HG03442 (cell line): ENCODE results near the gene TFAP2C.
"Not testable (repeated sequence)": the region's sequence is repeated elsewhere in the genome, so short reads cannot be mapped to it uniquely, and the experiment has no call there.

Source experiments
- ATAC-seq: cut with Tn5 transposase; IDR thresholded peaks from one replicate; pipeline ENCODE4 v1.9.1; 2021; ENCODE audit warnings: mild to moderate bottlenecking, moderate library complexity; ENCODE audit not compliant: unreplicated experiment

Gene TFAP2C

DNA sequence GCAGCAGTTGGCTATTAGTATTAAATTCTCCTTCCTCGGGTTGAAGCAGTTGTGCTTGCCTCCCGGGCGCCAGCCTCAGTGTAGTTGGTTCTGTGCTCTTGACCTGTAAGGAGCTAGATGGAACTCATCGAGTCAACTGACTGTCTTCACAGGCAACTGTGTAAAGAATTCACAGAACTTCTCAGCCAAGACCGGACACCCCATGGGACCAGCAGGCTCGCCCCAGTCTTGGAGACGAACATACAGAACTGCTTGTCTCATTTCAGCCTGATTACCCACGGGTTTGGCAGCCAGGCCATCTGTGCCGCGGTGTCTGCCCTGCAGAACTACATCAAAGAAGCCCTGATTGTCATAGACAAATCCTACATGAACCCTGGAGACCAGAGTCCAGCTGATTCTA, 8.5 kb downstream of the TFAP2C start:
- ATAC-seq: no peak

DNA sequence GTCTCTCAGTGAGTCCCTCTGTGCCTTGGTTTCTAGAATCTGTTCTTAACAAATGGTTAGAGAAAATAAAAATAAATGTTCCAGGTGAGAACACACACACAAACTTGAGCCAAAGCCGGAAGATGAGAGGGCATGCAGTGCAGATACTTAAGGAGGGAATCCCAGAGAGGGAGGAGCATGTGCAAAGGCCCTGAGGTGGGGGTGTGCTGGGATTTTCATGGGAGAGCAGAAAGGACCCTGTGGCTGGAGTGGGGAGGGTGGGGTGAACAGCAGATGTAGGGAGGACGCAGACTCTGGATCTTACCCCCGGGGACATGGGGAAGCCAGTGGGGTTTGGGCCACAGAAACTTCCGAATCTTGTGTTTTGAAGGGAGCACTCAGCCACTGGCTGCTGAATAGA, 17.5 kb downstream of the TFAP2C start:
- ATAC-seq: no peak

DNA sequence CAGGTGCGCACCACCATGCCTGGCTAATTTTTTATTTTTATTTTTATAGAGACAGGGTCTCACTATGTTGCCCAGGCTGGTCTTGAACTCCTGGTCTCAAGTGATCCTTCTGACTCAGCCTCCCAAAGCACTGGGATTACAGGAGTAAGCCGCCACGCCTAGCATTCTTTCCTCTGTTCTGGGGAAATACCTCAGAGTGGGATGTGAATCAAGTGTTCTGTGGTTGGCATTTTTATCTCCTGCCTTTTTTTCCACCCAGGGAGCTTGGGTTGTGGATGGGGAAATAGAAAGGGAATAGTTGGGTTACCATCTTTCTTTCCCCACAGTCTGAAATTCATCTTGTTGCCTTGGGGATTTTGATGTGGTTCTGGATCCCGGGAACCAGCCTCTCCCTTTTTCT, 24.1 kb downstream of the TFAP2C start:
- ATAC-seq: no peak

DNA sequence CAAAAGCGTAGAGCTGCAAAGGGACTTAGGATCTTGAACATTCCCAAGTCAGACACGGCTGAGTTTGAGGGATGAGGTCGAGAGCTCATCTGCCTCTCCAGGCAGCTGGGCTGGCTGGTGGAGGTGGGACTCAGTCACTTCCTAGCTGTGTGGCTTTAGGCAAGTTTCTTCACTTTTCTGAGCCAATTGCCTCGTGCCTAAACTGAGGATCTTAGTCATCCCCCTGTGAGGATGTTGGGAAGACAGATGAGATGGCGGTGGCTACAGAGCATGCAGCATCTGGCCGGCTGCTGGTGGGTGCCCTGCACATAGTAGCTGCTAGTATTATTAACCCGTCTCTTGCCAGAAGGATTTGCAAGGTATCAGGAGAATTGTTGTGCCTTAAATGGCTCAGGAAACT, 27.5 kb downstream of the TFAP2C start:
- ATAC-seq: no peak

DNA sequence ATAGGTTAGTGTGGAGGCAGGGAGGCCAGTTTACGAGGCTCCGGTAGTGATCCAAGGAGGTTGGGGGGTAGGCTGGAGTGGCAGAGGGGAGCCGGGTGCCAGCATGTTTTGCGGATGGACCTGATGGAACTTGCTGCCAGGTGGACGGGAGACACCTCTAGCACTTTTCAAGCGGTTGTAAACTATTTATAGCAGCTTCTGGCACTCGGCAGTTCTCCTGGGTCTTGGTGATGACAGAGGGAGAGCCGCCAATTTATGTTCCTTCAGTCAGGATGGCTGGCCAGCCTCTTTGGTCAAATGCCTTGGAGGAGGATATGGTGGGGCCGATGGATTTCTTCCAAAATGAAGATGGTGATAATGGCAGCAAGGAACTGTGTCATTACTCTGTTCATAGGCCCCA, 28.8 kb downstream of the TFAP2C start:
- no peak for ATAC-seq

DNA sequence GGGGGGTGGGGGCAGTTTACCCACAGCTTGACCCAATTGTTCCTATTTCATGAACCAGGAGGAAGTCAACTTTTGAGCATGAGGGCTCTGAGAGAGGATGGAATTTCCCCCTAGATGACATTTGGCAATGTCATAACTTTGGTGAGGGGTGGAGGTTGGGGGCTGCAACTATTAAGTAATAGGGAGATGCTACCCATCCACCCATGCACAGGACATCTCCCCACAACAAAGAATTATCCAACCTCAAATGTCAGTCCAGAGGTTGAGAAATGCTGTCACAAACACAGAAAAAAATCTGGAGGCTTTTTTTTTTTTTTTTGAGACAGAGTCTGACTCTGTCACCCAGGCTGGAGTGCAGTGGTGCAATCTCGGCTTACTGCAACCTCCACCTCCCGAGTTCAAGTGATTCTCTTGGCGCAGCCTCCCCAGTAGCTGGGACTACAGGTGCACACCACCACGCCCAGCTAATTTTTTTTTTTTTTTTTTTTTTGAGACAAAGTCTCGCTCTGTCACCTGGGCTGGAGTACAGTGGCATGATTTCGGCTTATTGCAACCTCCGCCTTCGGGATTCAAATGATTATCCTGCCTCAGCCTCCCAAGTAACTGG, 29.3 kb downstream of the TFAP2C start:
- not testable (repeated sequence) for ATAC-seq

DNA sequence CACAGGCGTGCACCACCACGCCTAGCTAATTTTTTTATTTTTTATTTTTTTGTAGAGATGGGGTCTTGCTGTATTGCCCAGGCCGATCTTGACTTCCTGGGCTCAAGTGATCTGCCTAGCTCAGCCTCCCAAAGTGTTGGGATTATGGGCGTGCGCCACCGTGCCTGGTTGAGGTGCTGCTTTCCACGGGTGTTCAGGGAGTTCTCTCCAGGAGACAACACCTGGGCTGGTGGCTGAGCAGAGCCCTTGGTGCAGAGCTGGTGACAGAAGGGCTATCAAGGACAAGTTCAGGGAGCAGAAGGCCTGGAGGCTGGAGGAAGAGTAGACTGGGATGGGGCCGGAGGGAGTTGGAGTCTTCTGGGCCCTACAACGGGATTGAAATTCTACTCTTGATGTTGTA, 34.6 kb downstream of the TFAP2C start:
- no peak for ATAC-seq

DNA sequence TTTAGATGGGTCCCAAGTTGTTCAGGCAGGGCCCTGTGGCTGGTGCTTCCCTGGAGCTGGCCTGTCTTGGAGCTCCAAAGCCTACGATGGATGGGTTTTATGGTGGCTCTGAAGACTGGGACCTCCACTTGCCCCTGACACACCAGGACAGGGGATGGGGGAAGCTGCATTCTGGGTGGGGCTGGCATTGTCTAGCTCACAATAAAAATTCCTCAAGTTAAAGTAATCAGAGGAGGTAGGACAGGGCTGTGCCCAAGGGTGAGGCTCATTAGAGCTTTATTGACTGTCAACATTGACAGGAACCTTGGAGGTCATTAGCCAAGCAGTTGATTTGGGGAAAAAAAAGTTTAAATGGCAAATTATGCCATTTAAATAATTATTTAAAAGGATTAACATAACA, 35.7 kb downstream of the TFAP2C start:
- ATAC-seq: no peak

DNA sequence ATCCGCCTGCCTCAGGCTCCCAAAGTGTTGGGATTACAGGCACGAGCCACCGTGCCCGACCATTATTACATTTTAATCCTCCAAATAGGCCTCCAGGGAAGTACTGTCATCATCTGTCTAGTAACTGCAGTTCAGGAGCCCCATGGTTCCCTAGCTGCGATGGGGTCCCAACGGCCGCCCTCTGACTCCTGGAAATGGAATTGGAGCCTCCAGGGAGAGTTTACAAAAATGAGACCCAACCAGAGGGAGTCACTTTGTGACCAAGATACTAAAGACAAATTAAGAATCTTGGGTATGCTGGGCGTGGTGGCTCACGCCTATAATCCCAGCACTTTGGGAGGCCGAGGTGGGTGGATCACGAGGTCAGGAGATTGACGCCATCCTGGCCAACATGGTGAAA, 36.7 kb downstream of the TFAP2C start:
- ATAC-seq: no peak

DNA sequence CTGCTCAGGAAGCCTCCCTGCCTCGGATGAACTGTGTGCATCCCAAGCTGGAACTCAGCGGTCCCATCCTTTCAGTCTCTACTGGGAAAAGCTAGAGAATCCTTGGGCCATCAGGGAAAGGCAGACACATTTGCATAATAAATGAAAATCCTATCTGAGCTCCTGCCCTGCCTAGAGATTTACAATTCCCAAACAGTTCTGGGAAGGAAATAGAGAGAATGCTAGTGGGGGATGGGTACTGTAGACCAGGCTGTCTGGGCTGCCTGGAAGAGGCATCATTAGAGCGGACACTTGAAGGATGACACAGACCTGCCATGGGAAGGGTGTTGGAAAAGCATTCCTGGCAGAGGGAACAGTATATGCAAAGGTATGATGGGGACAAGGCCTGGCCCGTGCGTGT, 44.3 kb downstream of the TFAP2C start:
- no peak for ATAC-seq

DNA sequence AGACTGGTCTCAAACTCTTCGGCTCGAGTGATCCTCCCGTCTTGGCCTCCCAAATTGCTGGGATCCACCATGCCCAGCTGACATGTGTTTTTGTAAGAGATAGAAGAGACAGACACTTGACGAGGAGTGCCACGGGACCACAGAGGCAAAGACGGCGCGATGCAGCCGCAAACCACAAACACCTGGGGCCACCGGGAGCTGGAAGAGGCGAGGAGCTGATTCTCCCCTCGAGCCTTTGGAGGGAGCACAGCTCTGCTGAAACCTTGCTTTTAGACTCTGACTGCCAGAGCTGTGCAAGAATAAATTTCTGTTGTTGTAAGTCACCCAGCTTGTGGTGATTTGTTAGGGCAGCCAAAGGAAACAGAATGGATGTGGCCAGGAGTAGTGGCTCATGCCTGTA, 46.9 kb downstream of the TFAP2C start:
- no peak for ATAC-seq

DNA sequence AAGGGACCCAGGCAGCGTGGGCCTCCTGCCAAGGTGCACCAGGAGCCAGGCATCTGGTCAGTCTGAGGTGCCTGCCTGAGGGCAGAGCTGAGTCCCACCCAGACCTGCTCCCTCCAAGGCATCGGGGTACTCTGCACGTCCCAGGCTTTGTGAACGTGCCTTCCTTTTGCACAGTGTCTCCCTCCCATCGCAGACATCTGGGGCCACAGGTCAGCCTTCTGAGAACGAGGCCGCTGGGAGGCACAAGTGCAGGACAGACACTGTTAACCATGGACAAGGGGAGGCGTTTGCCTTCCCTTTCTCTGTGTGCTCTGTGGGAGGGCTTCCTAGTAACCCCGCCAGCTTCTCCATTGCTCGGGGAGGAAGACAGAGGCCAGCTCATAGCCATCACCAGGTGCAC, 47.6 kb downstream of the TFAP2C start:
- ATAC-seq: no peak

DNA sequence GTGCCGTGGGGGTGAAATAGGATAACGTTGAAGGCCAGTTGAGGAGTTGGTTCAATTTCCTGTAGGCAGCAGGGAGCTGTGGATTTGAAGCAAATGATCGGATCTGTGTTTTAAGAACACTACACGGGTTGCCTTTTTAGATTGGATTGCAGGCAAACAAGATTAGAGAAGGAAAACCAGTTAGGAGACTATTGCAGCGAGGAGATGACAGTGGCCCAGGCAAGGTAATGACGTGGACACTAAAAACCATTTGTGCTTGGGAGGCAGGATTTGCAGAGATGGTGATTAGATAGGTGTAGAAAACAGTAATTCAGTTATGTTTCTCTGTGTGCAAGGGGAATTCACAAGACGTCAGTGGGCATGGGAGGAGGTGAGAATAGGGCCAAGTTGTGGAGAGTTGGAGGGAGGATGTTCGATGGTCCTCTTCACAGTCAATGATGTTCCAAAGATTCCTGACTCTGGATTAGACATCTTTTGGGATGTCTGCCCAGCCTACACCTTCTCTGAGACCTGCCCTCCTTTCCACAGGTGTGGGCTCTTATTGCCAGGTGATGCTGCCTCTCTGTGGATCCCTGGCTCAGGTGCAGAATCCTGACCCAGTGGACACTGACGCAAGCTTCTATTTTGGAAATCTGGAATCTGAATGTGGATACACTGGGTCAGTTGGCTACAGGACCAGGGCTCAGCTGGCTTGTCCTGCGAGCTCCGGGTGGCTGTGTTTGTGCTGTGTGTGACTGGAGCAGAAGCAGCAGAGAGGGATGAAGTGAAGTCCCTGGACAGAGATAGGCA, 54.2 kb downstream of the TFAP2C start:
- no peak for ATAC-seq

DNA sequence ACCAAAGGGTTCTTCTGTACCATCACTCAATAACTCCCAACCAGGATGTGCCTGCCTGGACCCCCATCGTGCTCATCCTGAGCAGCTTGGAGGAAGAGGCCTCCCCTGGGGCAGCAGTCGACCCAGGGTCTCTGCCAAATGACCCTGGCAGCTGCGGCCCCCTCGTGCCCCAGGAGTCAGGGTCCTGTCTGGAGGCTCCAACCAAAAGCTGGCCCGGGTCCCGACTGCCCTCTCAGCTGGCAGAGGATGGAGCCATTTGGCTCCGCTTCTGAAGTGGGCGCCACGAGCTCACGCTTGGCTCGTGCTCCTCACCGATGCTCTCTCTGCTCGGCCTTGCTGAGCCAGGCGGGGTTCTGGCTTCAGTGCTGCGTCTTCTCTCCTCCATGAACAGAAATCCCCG, 56.8 kb downstream of the TFAP2C start:
- ATAC-seq: no peak

DNA sequence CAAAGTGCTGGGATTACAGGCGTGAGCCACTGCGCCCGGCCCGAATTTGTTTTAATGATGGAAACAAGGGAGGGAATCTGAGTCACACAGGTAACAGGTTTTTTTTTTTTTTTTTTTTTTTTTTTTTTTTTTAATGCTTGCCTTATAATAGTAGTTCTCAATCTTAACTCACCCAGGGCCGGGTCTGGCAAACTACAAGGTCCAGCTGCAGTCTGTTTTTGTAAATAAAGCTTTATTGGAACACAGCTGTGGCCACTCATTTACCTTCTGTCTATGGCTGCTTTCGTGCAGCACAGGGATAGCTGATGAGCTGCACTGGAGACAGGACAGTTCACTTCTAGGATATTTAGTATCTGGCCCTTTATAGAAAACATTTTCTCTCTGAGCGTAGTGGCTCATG, 58.0 kb downstream of the TFAP2C start:
- ATAC-seq: no peak

DNA sequence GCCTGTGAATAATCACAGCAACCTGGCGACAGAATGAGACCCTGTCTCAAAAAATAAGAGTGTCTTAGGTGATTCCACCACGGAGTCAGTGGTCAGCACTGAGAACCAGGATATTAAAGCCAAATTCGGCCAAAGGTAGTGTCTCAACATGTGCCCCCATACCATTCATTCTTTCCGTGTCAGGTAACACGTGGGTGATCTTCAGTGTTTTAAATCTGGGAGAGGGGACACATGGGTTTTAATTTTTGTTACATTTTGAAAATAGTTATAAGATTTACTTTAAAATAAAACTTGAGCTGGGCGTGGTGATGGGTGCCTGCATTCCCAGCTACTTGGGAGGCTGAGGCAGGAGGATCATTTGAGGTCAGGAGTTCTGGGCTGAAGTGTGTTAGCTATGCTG, 59.0 kb downstream of the TFAP2C start:
- no peak for ATAC-seq
